Hippocampal formation (tissue), 2 donors: Measurements from ENCODE around the gene LPCAT2.

Experiments used
- DNase-seq, 2 donors: peaks; one replicate each; lab custom pipeline; 2025; lab: John Stamatoyannopoulos, UW

Gene LPCAT2

DNA sequence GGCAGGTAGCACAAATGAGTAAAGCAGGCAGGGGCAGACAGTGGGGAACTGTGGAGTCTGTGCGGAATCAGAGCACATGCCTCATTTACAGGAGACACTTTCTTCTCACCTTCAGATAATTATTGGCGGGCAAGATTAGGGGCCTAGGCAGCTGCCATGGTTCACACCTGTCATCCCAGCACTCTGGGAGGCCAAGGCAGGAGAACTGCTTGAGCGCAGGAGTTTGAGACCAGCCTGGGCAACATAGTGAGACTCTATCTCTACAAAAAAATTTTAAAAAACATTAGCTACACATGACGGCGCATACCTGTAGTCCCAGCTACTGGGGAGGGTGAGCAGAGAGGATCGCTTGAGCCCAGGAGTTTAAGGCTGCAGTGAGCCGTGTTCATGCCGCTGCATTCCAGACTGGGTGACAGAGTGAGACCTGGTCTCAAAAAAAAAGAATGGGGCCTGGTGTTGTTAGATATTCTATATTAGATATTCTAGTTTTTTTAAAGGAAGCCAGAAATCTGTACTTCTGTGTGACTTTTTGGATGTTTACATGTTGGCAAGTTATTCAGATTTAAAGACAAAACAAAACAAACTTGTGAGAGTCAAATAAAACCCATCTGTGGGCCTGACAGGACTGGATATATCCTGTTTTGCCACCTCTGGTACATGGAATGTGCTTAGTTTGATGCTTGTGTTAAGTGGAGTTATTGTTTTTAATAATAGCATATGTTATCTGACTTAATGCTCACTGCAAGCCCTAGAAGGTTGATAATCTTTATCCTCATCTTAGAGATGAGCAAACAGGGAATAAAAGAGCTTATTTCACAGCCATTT lies 4.9 kb upstream of the LPCAT2 start:
- no peak for DNase-seq

DNA sequence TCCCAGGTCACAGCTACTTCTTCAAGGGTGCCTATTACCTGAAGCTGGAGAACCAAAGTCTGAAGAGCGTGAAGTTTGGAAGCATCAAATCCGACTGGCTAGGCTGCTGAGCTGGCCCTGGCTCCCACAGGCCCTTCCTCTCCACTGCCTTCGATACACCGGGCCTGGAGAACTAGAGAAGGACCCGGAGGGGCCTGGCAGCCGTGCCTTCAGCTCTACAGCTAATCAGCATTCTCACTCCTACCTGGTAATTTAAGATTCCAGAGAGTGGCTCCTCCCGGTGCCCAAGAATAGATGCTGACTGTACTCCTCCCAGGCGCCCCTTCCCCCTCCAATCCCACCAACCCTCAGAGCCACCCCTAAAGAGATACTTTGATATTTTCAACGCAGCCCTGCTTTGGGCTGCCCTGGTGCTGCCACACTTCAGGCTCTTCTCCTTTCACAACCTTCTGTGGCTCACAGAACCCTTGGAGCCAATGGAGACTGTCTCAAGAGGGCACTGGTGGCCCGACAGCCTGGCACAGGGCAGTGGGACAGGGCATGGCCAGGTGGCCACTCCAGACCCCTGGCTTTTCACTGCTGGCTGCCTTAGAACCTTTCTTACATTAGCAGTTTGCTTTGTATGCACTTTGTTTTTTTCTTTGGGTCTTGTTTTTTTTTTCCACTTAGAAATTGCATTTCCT lies 3.4 kb upstream of the LPCAT2 start:
- DNase-seq: no peak

DNA sequence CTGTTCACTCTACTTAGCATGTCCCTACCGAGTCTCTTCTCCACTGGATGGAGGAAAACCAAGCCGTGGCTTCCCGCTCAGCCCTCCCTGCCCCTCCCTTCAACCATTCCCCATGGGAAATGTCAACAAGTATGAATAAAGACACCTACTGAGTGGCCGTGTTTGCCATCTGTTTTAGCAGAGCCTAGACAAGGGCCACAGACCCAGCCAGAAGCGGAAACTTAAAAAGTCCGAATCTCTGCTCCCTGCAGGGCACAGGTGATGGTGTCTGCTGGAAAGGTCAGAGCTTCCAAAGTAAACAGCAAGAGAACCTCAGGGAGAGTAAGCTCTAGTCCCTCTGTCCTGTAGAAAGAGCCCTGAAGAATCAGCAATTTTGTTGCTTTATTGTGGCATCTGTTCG lies 2.8 kb upstream of the LPCAT2 start:
- DNase-seq: no peak

GRCh38 chr16:55506708-55507107 lies 2.2 kb upstream of the LPCAT2 start:
- DNase-seq: no peak

DNA sequence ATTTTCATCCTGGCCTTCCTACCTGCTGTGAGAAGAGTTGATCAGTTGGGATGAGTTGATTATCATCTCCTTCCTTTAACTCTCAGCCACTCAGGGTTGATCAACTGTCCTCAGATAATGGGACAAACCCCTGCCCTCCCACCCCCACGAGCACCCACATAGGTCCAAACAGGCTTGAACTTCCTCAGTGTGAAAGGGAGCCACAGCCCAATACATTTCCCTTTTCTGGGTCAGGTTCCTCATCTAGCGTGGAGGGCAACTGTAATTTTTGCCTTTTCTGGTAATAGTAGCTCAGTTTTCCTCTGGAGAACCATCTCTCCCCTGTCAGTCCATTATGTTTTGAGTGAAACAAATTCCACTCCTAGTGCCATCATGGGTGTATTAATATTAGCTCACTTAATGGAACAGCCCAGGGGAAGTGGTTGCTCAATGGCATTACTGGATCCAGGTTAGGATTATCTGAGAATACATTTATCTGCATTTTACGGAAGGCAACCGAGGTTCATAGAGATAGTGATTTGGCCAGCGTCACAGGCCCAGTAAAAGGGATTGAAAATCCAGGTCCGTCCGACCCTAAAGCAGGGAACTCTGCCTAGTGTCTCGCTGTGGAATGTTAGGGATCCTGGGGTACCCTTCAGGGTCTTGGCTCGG lies 476 bp upstream of the LPCAT2 start:
- DNase-seq: no peak

DNA sequence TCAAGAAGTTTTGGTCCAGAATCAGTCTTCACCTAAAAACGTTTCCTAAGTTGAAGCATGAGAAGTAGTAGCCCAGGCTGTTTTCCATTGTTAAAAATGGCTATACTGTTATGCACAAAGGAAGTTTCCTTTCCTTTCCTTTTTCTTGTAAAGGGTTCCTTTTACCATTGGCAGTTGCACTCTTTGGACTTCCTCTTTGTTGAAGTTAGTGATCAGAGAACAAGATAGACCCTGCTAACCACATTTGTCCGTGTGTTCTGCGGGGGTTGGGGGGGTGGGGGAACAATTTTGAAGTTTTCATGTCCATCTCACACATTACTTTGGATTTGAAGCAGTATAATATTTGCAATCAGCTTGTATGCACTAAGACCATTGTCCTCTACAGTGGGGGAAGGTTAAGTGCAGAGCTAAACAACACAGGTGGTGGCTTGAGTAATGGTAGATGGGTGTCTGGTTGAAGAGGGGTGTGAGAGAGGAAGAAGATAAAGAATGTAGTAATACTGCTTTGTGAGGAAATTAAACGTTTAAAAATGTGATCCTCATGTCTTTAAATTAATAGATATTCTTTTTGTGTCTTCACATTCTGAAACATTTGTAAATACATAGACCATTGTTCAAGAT lies 1.4 kb downstream of the LPCAT2 start:
- DNase-seq: peak in 1 of 2 donors; percentile 25

DNA sequence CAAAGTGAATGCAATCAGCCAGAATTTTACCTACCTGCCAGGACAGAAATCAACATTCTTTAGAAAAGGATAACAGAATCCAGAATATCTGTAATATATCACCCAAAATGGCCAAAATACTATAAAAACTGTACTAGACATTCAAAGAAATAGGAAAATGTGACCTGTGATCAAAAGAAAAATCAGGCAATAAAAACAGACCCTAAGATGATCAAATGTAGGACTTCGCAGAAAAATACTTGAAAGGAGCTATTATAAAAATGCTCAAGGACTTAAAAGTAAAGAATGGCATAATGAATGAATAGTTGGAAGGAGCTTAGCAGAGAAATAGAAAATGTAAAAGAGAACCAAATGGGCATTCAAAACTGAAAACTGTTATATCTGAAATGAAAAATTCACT lies 4.1 kb downstream of the LPCAT2 start:
- DNase-seq: no peak

- DNase-seq: no peak
Observed at GRCh38 chr16:55513616-55514015, 4.7 kb downstream of the LPCAT2 start.

- no peak for DNase-seq
Observed at GRCh38 chr16:55515111-55515510, 6.2 kb downstream of the LPCAT2 start.

DNA sequence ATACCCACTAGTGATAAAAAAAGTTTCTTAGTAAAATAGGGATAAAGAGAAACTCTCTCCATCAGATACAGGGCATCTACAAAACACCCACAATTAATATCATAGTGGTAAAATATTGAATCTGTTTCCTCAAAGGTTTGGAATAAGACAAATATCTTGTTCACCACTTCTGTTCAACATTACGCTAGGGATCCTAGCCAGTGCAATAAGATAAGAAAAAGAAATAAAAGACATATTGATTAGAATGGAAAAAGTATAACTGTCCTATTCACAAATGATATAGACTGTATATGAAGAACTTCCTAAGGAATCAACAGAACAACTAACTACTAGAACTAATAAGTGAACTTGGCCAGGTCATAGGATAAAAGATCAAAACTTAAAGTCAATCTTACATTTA lies 12.9 kb downstream of the LPCAT2 start:
- DNase-seq: no peak

- no peak for DNase-seq
Observed at GRCh38 chr16:55526441-55526840, 17.6 kb downstream of the LPCAT2 start.

- no peak for DNase-seq
Observed at GRCh38 chr16:55527885-55528284, 19.0 kb downstream of the LPCAT2 start.

GRCh38 chr16:55529018-55529417 lies 20.1 kb downstream of the LPCAT2 start:
- no peak for DNase-seq

DNA sequence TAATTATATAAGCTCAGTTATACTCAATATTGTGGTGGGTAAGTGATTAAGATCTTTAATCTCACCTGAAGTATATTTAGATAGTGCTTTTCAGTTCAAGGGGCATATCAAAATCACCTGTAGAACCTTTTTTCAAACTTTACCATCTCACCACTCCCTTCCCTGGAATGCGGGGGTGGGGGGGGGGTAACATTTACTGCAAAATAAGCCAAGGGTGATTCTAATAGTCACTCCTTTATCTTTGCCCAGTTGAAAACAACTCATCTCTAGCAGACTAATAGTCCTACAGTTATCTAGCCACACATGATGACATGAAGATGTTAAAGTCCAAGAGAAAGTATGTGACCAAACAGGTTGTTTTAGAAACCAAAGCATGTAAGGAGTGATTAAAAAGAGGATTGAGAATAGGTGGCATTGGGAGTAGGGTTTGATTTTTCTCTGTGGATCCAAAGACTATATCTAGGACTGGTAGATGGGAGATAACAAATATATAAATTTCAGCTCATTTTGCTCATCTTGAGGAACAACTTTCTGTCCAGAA lies 21.5 kb downstream of the LPCAT2 start:
- DNase-seq: no peak

GRCh38 chr16:55532227-55532626 lies 23.4 kb downstream of the LPCAT2 start:
- no peak for DNase-seq

- DNase-seq: peak in 1 of 2 donors; percentile 16
Observed at GRCh38 chr16:55534756-55535155, 25.9 kb downstream of the LPCAT2 start.

DNA sequence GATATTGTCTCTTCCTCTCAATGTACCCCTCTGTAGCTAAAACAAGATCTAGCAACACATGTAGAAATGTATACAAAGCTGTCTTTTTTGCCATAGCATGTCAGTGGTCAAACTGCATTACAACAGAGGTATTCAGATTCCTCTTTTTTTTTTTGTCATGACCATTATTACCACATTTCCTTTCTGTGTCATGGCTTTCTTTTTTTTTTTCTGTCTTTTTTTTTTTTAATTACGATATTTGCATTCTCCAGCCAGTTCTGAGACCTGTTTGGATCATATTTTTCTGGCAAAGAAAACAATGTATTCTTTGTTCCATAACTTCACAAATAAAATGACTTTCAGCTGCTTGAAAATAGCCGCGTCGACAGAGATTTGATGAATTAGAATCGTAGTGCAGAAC lies 30.2 kb downstream of the LPCAT2 start:
- DNase-seq: no peak

- DNase-seq: no peak
Observed at GRCh38 chr16:55539488-55539887, 30.6 kb downstream of the LPCAT2 start.

DNA sequence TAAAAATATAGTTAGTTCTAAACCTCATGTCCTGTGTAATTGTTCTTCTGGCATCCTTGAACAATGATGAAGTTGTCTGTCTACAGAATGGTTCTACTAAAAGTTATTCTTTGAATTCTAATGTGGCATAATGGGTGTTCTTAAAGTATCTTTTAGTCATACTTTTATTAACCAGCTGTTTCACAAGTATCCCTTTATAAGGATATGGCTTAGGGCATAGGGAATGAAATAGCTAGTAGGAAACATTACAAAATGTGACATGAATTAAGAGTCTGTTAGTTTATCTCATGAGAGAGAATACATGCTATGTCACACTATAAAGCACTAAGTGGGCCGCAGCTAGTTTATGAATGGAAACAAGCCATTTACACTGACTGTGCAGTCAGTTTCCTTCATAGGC lies 31.3 kb downstream of the LPCAT2 start:
- DNase-seq: no peak

GRCh38 chr16:55542459-55543082 lies 33.7 kb downstream of the LPCAT2 start:
- no peak for DNase-seq

DNA sequence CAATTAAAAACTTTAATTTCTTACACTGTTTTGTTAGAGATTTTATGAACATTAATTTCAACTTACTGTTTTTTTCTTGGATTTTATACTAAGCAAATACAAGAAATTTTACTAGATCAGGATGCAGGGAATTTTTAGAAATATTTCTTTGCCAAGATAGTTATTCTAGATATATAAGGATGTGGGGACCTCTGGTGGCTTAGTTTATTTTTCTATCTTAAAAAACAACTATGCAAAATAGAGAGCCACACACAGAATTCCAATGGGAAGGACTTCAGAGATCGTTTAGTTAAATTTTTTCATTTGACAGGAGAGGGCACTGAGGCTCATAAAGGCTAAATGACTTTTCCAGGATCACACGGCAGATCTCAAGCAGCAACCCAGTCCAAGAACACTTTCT lies 34.6 kb downstream of the LPCAT2 start:
- peak in 1 of 2 donors; percentile 74 for DNase-seq

- DNase-seq: no peak
Observed at GRCh38 chr16:55552621-55553020, 43.7 kb downstream of the LPCAT2 start.
